ENCODE data around the gene IL23A. TPM values are rescaled to one million over a fixed set of nuclear protein-coding genes. Genes with fewer than 3 reads are reported as not detected.

Gene IL23A
- total and polyA plus RNA-seq, 3 experiments from 2014 or later, result 26.4 to 29.6 (median 26.9) TPM

- H3K27me3 Mint-ChIP-seq, result peaks cover 0 to 3% of the 10 kb centered on the region in 2 donors
- H3K9me3 ChIP-seq (ENCODE audit: low read length), result no peaks in the 10 kb centered on the region
- ChIA-PET POLR2A (no interaction called here), CTCF (interaction anchor here (1.4 kb wide), 1 partner anchor 15 kb away, joined by 3 read pairs; no protein-coding TSS in a partner anchor)
- H3K4me3 Mint-ChIP-seq, result no peak overlapping the region
- DNase-seq, result no peak
- no peaks in the 10 kb centered on the region for H3K4me1 Mint-ChIP-seq
- no peak overlapping the region for H3K27ac ChIP-seq (ENCODE audit: low read depth, low read length)
- no peaks in the 10 kb centered on the region for H3K27me3 ChIP-seq (ENCODE audit: insufficient read depth, low read length, poor library complexity, severe bottlenecking)
- no peaks in the 10 kb centered on the region for H3K36me3 ChIP-seq (ENCODE audit: insufficient read depth, low read length)
- H3K36me3 Mint-ChIP-seq, result no peaks in the 10 kb centered on the region
- no peak overlapping the region for H3K27ac Mint-ChIP-seq
- no peak overlapping the region for H3K4me3 ChIP-seq (ENCODE audit: low read length)
- no peaks in the 10 kb centered on the region for H3K9me3 Mint-ChIP-seq
- H3K4me1 ChIP-seq (ENCODE audit: insufficient read depth, low read length), result no peaks in the 10 kb centered on the region
Measured at GRCh38 chr12:56382611-56383010, 43.9 kb downstream of the IL23A start.

- Histone ChIP-seq H3K27me3 (ENCODE audit: insufficient read depth, low read length, poor library complexity, severe bottlenecking) (no peaks in the 10 kb centered on the region), H3K4me3 (ENCODE audit: low read length) (no peak overlapping the region), H3K4me1 (ENCODE audit: insufficient read depth, low read length) (no peaks in the 10 kb centered on the region), H3K36me3 (ENCODE audit: insufficient read depth, low read length) (no peaks in the 10 kb centered on the region), H3K9me3 (ENCODE audit: low read length) (no peaks in the 10 kb centered on the region), H3K27ac (ENCODE audit: low read depth, low read length) (no peak overlapping the region)
- CTCF ChIA-PET, result interaction anchor here (1.0 kb wide), 1 partner anchor 78 kb away, joined by 3 read pairs; no protein-coding TSS in a partner anchor
- Mint-ChIP-seq H3K27me3 (peaks cover 0 to 3% of the 10 kb centered on the region in 2 donors), H3K27ac (no peak overlapping the region), H3K4me3 (no peak overlapping the region), H3K36me3 (no peaks in the 10 kb centered on the region), H3K4me1 (no peaks in the 10 kb centered on the region), H3K9me3 (no peaks in the 10 kb centered on the region)
- POLR2A ChIA-PET, result no interaction called here
- no peak for DNase-seq
Measured at GRCh38 chr12:56385873-56386272, 47.2 kb downstream of the IL23A start.

GRCh38 chr12:56387152-56387736, 48.6 kb downstream of the IL23A start:
- H3K9me3 Mint-ChIP-seq, result peaks cover 0 to 2% (median 0%) of the 10 kb centered on the region in 5 donors
- H3K4me3 Mint-ChIP-seq, result no peak overlapping the region
- peaks cover 0 to 3% of the 10 kb centered on the region in 2 donors for H3K27me3 Mint-ChIP-seq
- POLR2A ChIA-PET, result no interaction called here
- Histone ChIP-seq H3K27ac (ENCODE audit: low read depth, low read length) (no peak overlapping the region), H3K4me3 (ENCODE audit: low read length) (no peak overlapping the region), H3K9me3 (ENCODE audit: low read length) (no peaks in the 10 kb centered on the region), H3K4me1 (ENCODE audit: insufficient read depth, low read length) (no peaks in the 10 kb centered on the region), H3K27me3 (ENCODE audit: insufficient read depth, low read length, poor library complexity, severe bottlenecking) (no peaks in the 10 kb centered on the region), H3K36me3 (ENCODE audit: insufficient read depth, low read length) (no peaks in the 10 kb centered on the region)
- H3K4me1 Mint-ChIP-seq, result no peaks in the 10 kb centered on the region
- H3K27ac Mint-ChIP-seq, result peak overlapping the region in 1 of 8 donors; percentile 51
- no peak for DNase-seq
- H3K36me3 Mint-ChIP-seq, result no peaks in the 10 kb centered on the region
- CTCF ChIA-PET, result interaction anchor here (1.0 kb wide), 1 partner anchor 77 kb away, joined by 3 read pairs; no protein-coding TSS in a partner anchor

- Mint-ChIP-seq H3K27me3 (peaks cover 0 to 2% of the 10 kb centered on the region in 2 donors), H3K4me3 (no peak overlapping the region), H3K27ac (peak overlapping the region in 1 of 8 donors; percentile 51), H3K36me3 (no peaks in the 10 kb centered on the region), H3K4me1 (no peaks in the 10 kb centered on the region), H3K9me3 (peaks cover 0 to 2% (median 0%) of the 10 kb centered on the region in 5 donors)
- ChIA-PET POLR2A (no interaction called here), CTCF (interaction anchor here (1.1 kb wide), 1 partner anchor 72 kb away, joined by 3 read pairs; no protein-coding TSS in a partner anchor)
- Histone ChIP-seq H3K4me3 (ENCODE audit: low read length) (no peak overlapping the region), H3K27ac (ENCODE audit: low read depth, low read length) (no peak overlapping the region), H3K4me1 (ENCODE audit: insufficient read depth, low read length) (no peaks in the 10 kb centered on the region), H3K9me3 (ENCODE audit: low read length) (no peaks in the 10 kb centered on the region), H3K27me3 (ENCODE audit: insufficient read depth, low read length, poor library complexity, severe bottlenecking) (no peaks in the 10 kb centered on the region), H3K36me3 (ENCODE audit: insufficient read depth, low read length) (no peaks in the 10 kb centered on the region)
- DNase-seq, result no peak
Measured at GRCh38 chr12:56389412-56389811, 50.7 kb downstream of the IL23A start.

Other genes starting within 250 kb of the IL23A start
- 100 to 1,000 TPM; 468 to 504 TPM for gene PA2G4, start 234.3 kb upstream of the IL23A start, total RNA-seq
- 249 TPM for gene PA2G4, start 234.3 kb upstream of the IL23A start, polyA plus RNA-seq
- 1,000 to 10,000 TPM; 5,711 to 5,990 TPM for gene RPL41, start 222.3 kb upstream of the IL23A start, total RNA-seq
- 7,268 TPM for gene RPL41, start 222.3 kb upstream of the IL23A start, polyA plus RNA-seq
- gene ZC3H10, start 220.6 kb upstream of the IL23A start, total RNA-seq, result 1 to 10 TPM; 8.1 to 9.0 TPM
- 3.2 TPM for gene ZC3H10, start 220.6 kb upstream of the IL23A start, polyA plus RNA-seq
- gene ESYT1, start 210.6 kb upstream of the IL23A start, total RNA-seq, result 100 to 1,000 TPM; 185 to 191 TPM
- 374 TPM for gene ESYT1, start 210.6 kb upstream of the IL23A start, polyA plus RNA-seq
- 10 to 100 TPM; 68.6 to 70.0 TPM for gene MYL6B, start 186.3 kb upstream of the IL23A start, total RNA-seq
- gene MYL6B, start 186.3 kb upstream of the IL23A start, polyA plus RNA-seq, result 6.2 TPM
- 1,000 to 10,000 TPM; 1,010 to 1,017 TPM for gene MYL6, start 180.5 kb upstream of the IL23A start, total RNA-seq
- 2,423 TPM for gene MYL6, start 180.5 kb upstream of the IL23A start, polyA plus RNA-seq
- 100 to 1,000 TPM; 107 to 118 TPM for gene SMARCC2, start 149.4 kb upstream of the IL23A start, total RNA-seq
- 92.4 TPM for gene SMARCC2, start 149.4 kb upstream of the IL23A start, polyA plus RNA-seq
- 10 to 100 TPM; 41.2 to 42.3 TPM for gene RNF41, start 117.0 kb upstream of the IL23A start, total RNA-seq
- gene RNF41, start 117.0 kb upstream of the IL23A start, polyA plus RNA-seq, result 47.4 TPM
- gene NABP2, start 114.5 kb upstream of the IL23A start, total RNA-seq, result 100 to 1,000 TPM; 102 to 104 TPM
- 4.6 TPM for gene NABP2, start 114.5 kb upstream of the IL23A start, polyA plus RNA-seq
- gene SLC39A5, start 108.8 kb upstream of the IL23A start, total RNA-seq, result under 1 TPM; 0.35 to 0.62 TPM
- not detected for gene SLC39A5, start 108.8 kb upstream of the IL23A start, polyA plus RNA-seq
- 10 to 100 TPM; 67.0 to 69.9 TPM for gene ANKRD52, start 80.5 kb upstream of the IL23A start, total RNA-seq
- 16.1 TPM for gene ANKRD52, start 80.5 kb upstream of the IL23A start, polyA plus RNA-seq
- 10 to 100 TPM; 14.3 to 14.4 TPM for gene COQ10A, start 71.9 kb upstream of the IL23A start, total RNA-seq
- gene COQ10A, start 71.9 kb upstream of the IL23A start, polyA plus RNA-seq, result 14.2 TPM
- 100 to 1,000 TPM; 279 to 286 TPM for gene CS, start 38.6 kb upstream of the IL23A start, total RNA-seq
- gene CS, start 38.6 kb upstream of the IL23A start, polyA plus RNA-seq, result 78.8 TPM
- gene CNPY2, start 22.9 kb upstream of the IL23A start, total RNA-seq, result 100 to 1,000 TPM; 165 to 167 TPM
- 188 TPM for gene CNPY2, start 22.9 kb upstream of the IL23A start, polyA plus RNA-seq
- 10 to 100 TPM; 36.6 to 40.4 TPM for gene PAN2, start 4.9 kb upstream of the IL23A start, total RNA-seq
- 5.4 TPM for gene PAN2, start 4.9 kb upstream of the IL23A start, polyA plus RNA-seq
- gene STAT2, start 21.2 kb downstream of the IL23A start, total RNA-seq, result 10 to 100 TPM; 61.6 to 63.5 TPM
- gene STAT2, start 21.2 kb downstream of the IL23A start, polyA plus RNA-seq, result 65.0 TPM
- not detected for gene APOF, start 24.0 kb downstream of the IL23A start, total RNA-seq
- not detected for gene APOF, start 24.0 kb downstream of the IL23A start, polyA plus RNA-seq
- 10 to 100 TPM; 61.9 to 64.1 TPM for gene TIMELESS, start 110.5 kb downstream of the IL23A start, total RNA-seq
- 3.9 TPM for gene TIMELESS, start 110.5 kb downstream of the IL23A start, polyA plus RNA-seq
- not detected for gene MIP, start 115.8 kb downstream of the IL23A start, total RNA-seq
- 0.07 TPM for gene MIP, start 115.8 kb downstream of the IL23A start, polyA plus RNA-seq
- gene SPRYD4, start 129.7 kb downstream of the IL23A start, total RNA-seq, result 1 to 10 TPM; 3.7 to 3.9 TPM
- gene SPRYD4, start 129.7 kb downstream of the IL23A start, polyA plus RNA-seq, result 1.1 TPM
- 1 to 10 TPM; 2.3 to 2.5 TPM for gene GLS2, start 149.3 kb downstream of the IL23A start, total RNA-seq
- gene GLS2, start 149.3 kb downstream of the IL23A start, polyA plus RNA-seq, result 3.2 TPM
- gene RBMS2, start 182.9 kb downstream of the IL23A start, total RNA-seq, result 1 to 10 TPM; 3.5 to 4.7 TPM
- 1.4 TPM for gene RBMS2, start 182.9 kb downstream of the IL23A start, polyA plus RNA-seq

Measured in CD8-positive, alpha-beta memory T cell (primary cell).